ENCODE data around the gene CD79B. TPM values are rescaled to one million over a fixed set of nuclear protein-coding genes. Genes with fewer than 3 reads are reported as not detected.

Gene CD79B
- total and polyA plus RNA-seq, 2 of the 8 experiments (the other 6 are each of a cell fraction or from before 2014, with no cell fraction given), result 1.5 to 3.9 TPM

- DNase-seq (ENCODE audit: low read depth in 1 of 2, low spot score in 2 of 2), result no peak
- Histone ChIP-seq H3K4me1 (replicated peaks in 1 of 4; ENCODE audit: control insufficient read depth in 3 of 4, insufficient read depth in 4 of 4, low read length in 3 of 4) (peaks cover 0 to 6% (median 2%) of the 10 kb centered on the region in 4 experiments; a peak in 3 of 7 replicates), H2BK5ac (ENCODE audit: low read depth, low read length) (no peak overlapping the region), H3K4me3 (ENCODE audit: extremely low read depth in 1 of 4, insufficient read depth in 2 of 4, low read depth in 3 of 4, low read length in 4 of 4) (no peak overlapping the region), H3K27ac (ENCODE audit: low read depth, low read length) (no peak overlapping the region), H3K36me3 (ENCODE audit: control insufficient read depth in 2 of 4, insufficient read depth in 4 of 4, low read length in 3 of 4) (peaks cover 0 to 3% (median 0%) of the 10 kb centered on the region in 4 experiments; a peak in 1 of 8 replicates), H3K9me3 (ENCODE audit: insufficient read depth in 2 of 2, low read depth in 1 of 2, low read length in 1 of 2) (no peaks in the 10 kb centered on the region), H4K91ac (replicated peaks; ENCODE audit: insufficient read length, low read length) (no peak overlapping the region), H2BK12ac (ENCODE audit: low read depth, low read length) (no peak overlapping the region), H3K23me2 (ENCODE audit: low read depth, low read length) (no peaks in the 10 kb centered on the region), H3K14ac (ENCODE audit: insufficient read length) (no peak overlapping the region), H2AFZ (ENCODE audit: low read length) (no peak overlapping the region), H2BK15ac (ENCODE audit: low read length) (no peak overlapping the region), H2AK5ac (ENCODE audit: low read depth, low read length) (no peak overlapping the region), H3K4ac (replicated peaks; ENCODE audit: insufficient read length, low read depth, low read length) (no peak overlapping the region), H3K18ac (ENCODE audit: extremely low read depth, low read length) (no peak overlapping the region), H4K5ac (ENCODE audit: insufficient read length, low read depth, low read length) (no peak overlapping the region), H3K9ac (replicated peaks in 1 of 4; ENCODE audit: extremely low read depth in 1 of 4, low read depth in 3 of 4, low read length in 3 of 4) (no peak overlapping the region), H3K23ac (ENCODE audit: insufficient read length) (no peak overlapping the region), H2BK20ac (ENCODE audit: low read length) (no peak overlapping the region), H3K79me2 (ENCODE audit: control insufficient read depth in 1 of 2, insufficient read depth in 2 of 2, low read length in 2 of 2) (no peaks in the 10 kb centered on the region), H4K8ac (ENCODE audit: extremely low read depth, insufficient read depth, low read length) (no peak overlapping the region), H2BK120ac (replicated peaks; ENCODE audit: low read depth, low read length) (no peak overlapping the region), H4K20me1 (replicated peaks in 1 of 2; ENCODE audit: control insufficient read depth in 1 of 2, insufficient read depth in 2 of 2, low read length in 2 of 2) (peaks cover 0 to 9% of the 10 kb centered on the region in 2 experiments), H3K27me3 (replicated peaks in 1 of 4; ENCODE audit: control insufficient read depth in 3 of 4, extremely low read depth in 1 of 4, insufficient read depth in 3 of 4, low read length in 3 of 4) (no peaks in the 10 kb centered on the region), H3K56ac (replicated peaks; ENCODE audit: insufficient read length, low read depth, low read length) (no peak overlapping the region), H3K4me2 (ENCODE audit: insufficient read depth in 1 of 2, low read depth in 2 of 2, low read length in 2 of 2) (no peak overlapping the region), H3K79me1 (ENCODE audit: low read depth, low read length) (no peaks in the 10 kb centered on the region)
- no peak for FAIRE-seq
- CTCF ChIA-PET (ENCODE audit: partially characterized antibody), result interaction anchor here (0.8 to 14.4 kb wide), 10 partner anchors 9 to 70 kb away, joined by 3 to 270 read pairs (median 4); partner anchors contain the start of genes CSHL1 and GH1
- POLR2A ChIA-PET (ENCODE audit: partially characterized antibody), result interaction anchor here (0.9 kb wide), 1 partner anchor 8 kb away, joined by 3 read pairs; no protein-coding TSS in a partner anchor
- 89% methylated on average over 11 of the region's 11 CpGs; no CpG with 5 or more reads in 1 of the 2 experiments for WGBS, 2 experiments (ENCODE audit: extremely low coverage in 1 of 2, insufficient coverage in 1 of 2, insufficient read length in 1 of 2, insufficient replicate concordance in 2 of 2, low coverage in 1 of 2, low lambda C conversion rate in 2 of 2, missing lambda C conversion rate in 1 of 2)
- TF ChIP-seq MAX (IDR thresholded peaks at IDR 0.05) (0 out of 2 replicates have a peak, but pooled peaks have one; percentile 15), RBBP5 (IDR thresholded peaks at IDR 0.05; ENCODE audit: borderline replicate concordance, low read depth, low read length) (no peak), HDAC6 (IDR thresholded peaks at IDR 0.05; ENCODE audit: low read depth, low read length) (no peak)
- TF ChIP-seq, protein P1, sequence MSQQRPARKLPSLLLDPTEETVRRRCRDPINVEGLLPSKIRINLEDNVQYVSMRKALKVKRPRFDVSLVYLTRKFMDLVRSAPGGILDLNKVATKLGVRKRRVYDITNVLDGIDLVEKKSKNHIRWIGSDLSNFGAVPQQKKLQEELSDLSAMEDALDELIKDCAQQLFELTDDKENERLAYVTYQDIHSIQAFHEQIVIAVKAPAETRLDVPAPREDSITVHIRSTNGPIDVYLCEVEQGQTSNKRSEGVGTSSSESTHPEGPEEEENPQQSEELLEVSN (IDR thresholded peaks at IDR 0.05), result peak; percentile 41; the same call in 1 of the 2 replicates
Observed at GRCh38 chr17:63955232-63955631, 23.1 kb upstream of the CD79B start.
